ENCODE results near the gene ATM.

ATM gene

GRCh38 chr11:108402241-108402640 lies 179.4 kb downstream of the ATM start:
- no peak for ATAC-seq
- TF ChIP-seq ESRRG (CRISPR knock-in tag; IDR thresholded peaks at IDR 0.05) (no peak), TOX (CRISPR knock-in tag; IDR thresholded peaks at IDR 0.05; ENCODE audit: borderline replicate concordance) (no peak), ZNF565 (CRISPR knock-in tag; conservative IDR thresholded peaks at IDR 0.05; ENCODE audit: low read depth) (no peak), CSRNP3 (CRISPR knock-in tag; IDR thresholded peaks at IDR 0.05) (no peak), ZNF8 (CRISPR knock-in tag; IDR thresholded peaks at IDR 0.05) (no peak), OSR1 (CRISPR knock-in tag; IDR thresholded peaks at IDR 0.05) (no peak), ARNTL (CRISPR knock-in tag; IDR thresholded peaks at IDR 0.05; ENCODE audit: borderline replicate concordance, low read depth) (no peak), ISL1 (CRISPR knock-in tag; IDR thresholded peaks at IDR 0.05) (no peak), POU6F1 (CRISPR knock-in tag; IDR thresholded peaks at IDR 0.05; ENCODE audit: borderline replicate concordance, low read depth) (no peak)

- no peak for TF ChIP-seq ZNF70 (CRISPR knock-in tag; IDR thresholded peaks at IDR 0.05)
- no peak for TF ChIP-seq OSR1 (CRISPR knock-in tag; IDR thresholded peaks at IDR 0.05)
- no peak for TF ChIP-seq RARB (CRISPR knock-in tag; IDR thresholded peaks at IDR 0.05)
- TF ChIP-seq ZFP3 (CRISPR knock-in tag; IDR thresholded peaks at IDR 0.05), result no peak
- TF ChIP-seq ISL1 (CRISPR knock-in tag; IDR thresholded peaks at IDR 0.05), result no peak
- TF ChIP-seq CREB5 (CRISPR knock-in tag; IDR thresholded peaks at IDR 0.05; ENCODE audit: low read depth), result no peak
- no peak for TF ChIP-seq ZFP30 (CRISPR knock-in tag; IDR thresholded peaks at IDR 0.05)
- no peak for TF ChIP-seq ZC3H10 (CRISPR knock-in tag; IDR thresholded peaks at IDR 0.05)
- TF ChIP-seq ARNTL (CRISPR knock-in tag; IDR thresholded peaks at IDR 0.05; ENCODE audit: borderline replicate concordance, low read depth), result no peak
- TF ChIP-seq CSDC2 (CRISPR knock-in tag; IDR thresholded peaks at IDR 0.05), result no peak
- TF ChIP-seq ESRRG (CRISPR knock-in tag; IDR thresholded peaks at IDR 0.05), result no peak
- no peak for TF ChIP-seq PPARA (CRISPR knock-in tag; IDR thresholded peaks at IDR 0.05; ENCODE audit: borderline replicate concordance)
- no peak for TF ChIP-seq ZNF565 (CRISPR knock-in tag; conservative IDR thresholded peaks at IDR 0.05; ENCODE audit: low read depth)
- no peak for TF ChIP-seq CSRNP3 (CRISPR knock-in tag; IDR thresholded peaks at IDR 0.05)
- no peak for TF ChIP-seq SNAI2 (CRISPR knock-in tag; IDR thresholded peaks at IDR 0.05)
- TF ChIP-seq ZNF8 (CRISPR knock-in tag; IDR thresholded peaks at IDR 0.05), result no peak
- TF ChIP-seq GLIS3 (CRISPR knock-in tag; IDR thresholded peaks at IDR 0.05), result no peak
- TF ChIP-seq TOX (CRISPR knock-in tag; IDR thresholded peaks at IDR 0.05; ENCODE audit: borderline replicate concordance), result no peak
- TF ChIP-seq TSHZ2 (CRISPR knock-in tag; IDR thresholded peaks at IDR 0.05), result no peak
- no peak for TF ChIP-seq PATZ1 (CRISPR knock-in tag; IDR thresholded peaks at IDR 0.05; ENCODE audit: borderline replicate concordance)
- ATAC-seq, result no peak
Measured at GRCh38 chr11:108403052-108403451, 180.2 kb downstream of the ATM start.

Data from SK-N-SH treated with all-trans-retinoic acid at 6 μM for 48 hours (cell line).